Stimulated activated naive CD8-positive, alpha-beta T cell treated with anti-CD3 and anti-CD28 coated beads, Interleukin-15, amount 100 ng/mL, for 72 hours (primary cell): Measurements from ENCODE around the gene ETDB.
"Not testable (repeated sequence)": the region's sequence is repeated elsewhere in the genome, so short reads cannot be mapped to it uniquely, and the experiment has no call there.

Experiments
- ATAC-seq: fragments of 150-1000 bp; cut with Tn5 transposase; 2 replicates; pipeline ENCODE4 v1.10.0; 2021; ENCODE audit warnings: mild to moderate bottlenecking, moderate library complexity
- DNase-seq, 2 donors: peaks; one replicate each; pipeline ENCODE4 v3.0.0; 2021 to 2022
- H3K27ac Mint-ChIP-seq, 2 donors: one replicate each; pipeline ENCODE4 v1.8.0; 2022; ENCODE audit warnings: mild to moderate bottlenecking in 2 of 2, mixed read lengths in 2 of 2, moderate library complexity in 2 of 2
- H3K27me3 Mint-ChIP-seq: one replicate; pipeline ENCODE4 v1.8.0; 2022; ENCODE audit warnings: mixed read lengths
- H3K4me1 Mint-ChIP-seq: one replicate; pipeline ENCODE4 v1.8.0; 2022; ENCODE audit warnings: mild to moderate bottlenecking, mixed read lengths
- H3K4me3 Mint-ChIP-seq, 2 donors: one replicate each; pipeline ENCODE4 v1.8.0; 2022; ENCODE audit warnings: mild to moderate bottlenecking in 2 of 2, mixed read lengths in 2 of 2, moderate library complexity in 1 of 2
- H3K9me3 Mint-ChIP-seq, 2 donors: one replicate each; pipeline ENCODE4 v1.8.0; 2022; ENCODE audit warnings: mixed read lengths in 2 of 2

ETDB gene

GRCh38 chrX:135120056-135120576 lies at the start of gene ETDB:
Gene ETDB (minus strand): TSS chrX:135120526. CDS start chrX:135119261, 1,265 bp downstream.
- not testable (repeated sequence) for H3K4me3 Mint-ChIP-seq, H3K27me3 Mint-ChIP-seq, H3K9me3 Mint-ChIP-seq, ATAC-seq, H3K27ac Mint-ChIP-seq, H3K4me1 Mint-ChIP-seq, DNase-seq

DNA sequence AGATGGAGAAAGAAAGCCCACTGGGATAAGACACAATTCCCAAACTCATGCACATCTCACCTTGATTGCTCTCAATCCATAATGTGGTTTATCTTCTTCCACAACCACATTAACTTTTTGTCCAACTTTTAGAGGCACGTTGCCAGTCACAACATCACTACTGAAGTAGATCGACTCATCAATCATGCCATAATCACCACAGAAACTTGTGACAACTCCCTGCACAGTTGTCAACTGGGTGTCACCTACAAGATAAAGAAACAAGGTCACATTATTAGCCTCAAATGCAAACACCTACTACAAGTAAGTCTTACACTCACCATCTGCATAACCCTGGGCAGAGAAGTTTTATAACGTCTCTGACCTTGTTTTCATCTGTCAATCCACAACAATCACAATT lies 49.2 kb upstream of the ETDB start:
- not testable (repeated sequence) for H3K27ac Mint-ChIP-seq

DNA sequence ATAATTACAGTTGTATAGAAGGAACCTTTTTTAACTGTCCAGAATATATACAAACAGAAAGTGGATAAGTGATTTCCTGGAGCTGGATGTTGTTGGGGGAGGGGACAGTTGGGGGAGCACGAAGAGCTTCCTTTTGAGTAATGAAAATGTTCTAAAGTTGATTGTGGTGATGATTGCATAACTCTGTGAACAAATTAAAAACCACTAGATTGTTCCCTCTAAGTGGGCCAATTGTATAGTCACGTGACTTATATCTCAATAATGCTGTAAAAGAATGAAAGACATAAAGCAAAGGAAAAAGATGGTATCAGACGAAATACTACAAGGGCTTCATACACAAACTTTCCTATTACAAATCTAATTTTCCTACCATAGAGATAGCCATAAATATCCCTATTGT lies 48.2 kb upstream of the ETDB start:
- Mint-ChIP-seq H3K9me3 (no peaks in the 10 kb centered on the region), H3K4me3 (no peak overlapping the region), H3K27me3 (peaks cover 14% of the 10 kb centered on the region), H3K27ac (no peak overlapping the region), H3K4me1 (no peaks in the 10 kb centered on the region)
- no peak for ATAC-seq
- DNase-seq: no peak

More for the DNA sequence above, 49.2 kb upstream of the ETDB start:
- H3K9me3 Mint-ChIP-seq, H3K4me3 Mint-ChIP-seq, DNase-seq, H3K4me1 Mint-ChIP-seq, ATAC-seq: not testable (repeated sequence)
- peaks cover 24% of the 10 kb centered on the region for H3K27me3 Mint-ChIP-seq

GRCh38 chrX:135154688-135155087 lies 34.4 kb upstream of the ETDB start:
- H3K27me3 Mint-ChIP-seq, H3K4me3 Mint-ChIP-seq, H3K4me1 Mint-ChIP-seq, H3K27ac Mint-ChIP-seq, H3K9me3 Mint-ChIP-seq, DNase-seq: not testable (repeated sequence)
- ATAC-seq: peak; percentile 64

DNA sequence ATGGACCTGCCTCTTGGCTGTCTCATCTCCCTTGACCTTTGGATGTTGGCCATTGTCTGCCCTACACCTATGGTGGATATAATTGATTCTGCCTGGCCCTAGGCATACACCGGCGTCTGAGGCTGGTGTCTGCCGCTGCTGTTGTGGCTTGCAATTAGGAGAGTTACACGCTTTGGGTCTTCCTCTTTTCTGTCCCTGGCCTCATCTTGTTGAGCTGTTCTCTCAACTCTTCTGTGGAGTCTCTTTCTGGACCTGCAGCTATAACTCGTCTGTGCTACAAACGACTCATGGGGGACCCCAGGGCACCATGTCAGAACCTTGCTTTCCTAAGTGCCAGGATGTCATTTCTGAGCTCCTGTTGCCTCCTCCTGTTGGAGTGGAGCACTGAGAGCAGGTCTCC lies 5.8 kb upstream of the ETDB start:
- not testable (repeated sequence) for H3K27ac Mint-ChIP-seq, H3K27me3 Mint-ChIP-seq, H3K4me3 Mint-ChIP-seq, ATAC-seq, DNase-seq, H3K4me1 Mint-ChIP-seq, H3K9me3 Mint-ChIP-seq

DNA sequence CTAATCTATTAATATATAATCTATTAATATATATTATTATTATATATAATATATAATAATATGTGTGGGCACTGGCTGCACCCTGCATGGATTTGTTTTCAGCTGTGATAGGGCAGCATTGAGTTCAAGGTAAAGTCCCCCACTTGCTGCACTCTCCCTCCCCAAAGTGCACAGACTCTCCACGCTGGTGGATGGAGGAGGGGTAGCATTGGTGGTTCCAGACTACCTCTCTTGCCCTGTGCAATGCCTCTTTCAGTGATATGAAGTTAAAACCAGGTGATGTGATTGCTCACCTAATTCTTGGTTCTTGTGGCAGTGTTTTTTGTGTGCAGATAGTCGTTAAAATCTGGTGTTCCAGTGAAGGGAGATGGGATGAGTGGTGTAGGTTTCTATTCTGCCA lies 4.3 kb downstream of the ETDB start:
- peak; percentile 52 for ATAC-seq
- H3K4me1 Mint-ChIP-seq, H3K27ac Mint-ChIP-seq: not testable (repeated sequence)

GRCh38 chrX:135114392-135114791 lies 5.9 kb downstream of the ETDB start:
- H3K27me3 Mint-ChIP-seq: no peaks in the 10 kb centered on the region
- DNase-seq (no peak), ATAC-seq (peak; percentile 60)
- no peaks in the 10 kb centered on the region for H3K4me1 Mint-ChIP-seq
- no peak overlapping the region for H3K4me3 Mint-ChIP-seq
- H3K9me3 Mint-ChIP-seq: no peaks in the 10 kb centered on the region
- H3K27ac Mint-ChIP-seq: no peak overlapping the region

More for the DNA sequence above, 4.3 kb downstream of the ETDB start:
- not testable (repeated sequence) for DNase-seq, H3K27me3 Mint-ChIP-seq, H3K9me3 Mint-ChIP-seq, H3K4me3 Mint-ChIP-seq

- DNase-seq: no peak
Measured at GRCh38 chrX:135112743-135113142, 7.6 kb downstream of the ETDB start.

DNA sequence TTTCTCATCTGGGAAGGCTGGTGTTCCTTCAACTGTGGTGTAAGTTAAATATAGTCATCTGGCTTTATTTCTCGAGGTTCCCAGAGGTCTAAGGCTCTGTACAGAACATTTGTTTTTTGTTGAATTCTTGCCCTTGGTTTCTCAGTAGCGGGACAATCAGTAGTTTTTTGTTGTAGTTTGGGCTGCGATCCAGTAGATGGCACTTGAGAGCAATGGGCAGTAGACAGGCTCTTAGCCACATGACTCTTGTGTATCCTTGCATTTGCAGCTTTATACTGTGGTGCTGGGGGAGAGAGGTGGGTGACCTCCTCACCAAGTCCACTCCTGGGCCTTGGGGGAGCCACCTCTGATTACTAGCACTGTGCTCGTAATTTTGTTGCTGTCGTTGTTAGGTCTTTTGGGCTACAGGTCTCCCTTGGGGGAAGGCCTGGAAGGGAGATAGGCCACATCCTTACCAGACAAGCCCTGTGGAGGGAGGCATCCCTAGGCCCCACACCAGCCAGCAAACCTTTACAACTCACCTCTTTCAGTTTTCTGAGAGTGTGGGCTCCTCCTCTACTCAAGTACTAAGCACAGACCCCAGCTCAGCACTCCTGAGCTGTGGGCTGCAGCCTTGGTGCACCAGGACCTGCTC lies 8.1 kb downstream of the ETDB start:
- peak; percentile 29 to 30 for DNase-seq
- Mint-ChIP-seq H3K27ac (no peak overlapping the region), H3K27me3 (peaks cover 13% of the 10 kb centered on the region), H3K9me3 (no peaks in the 10 kb centered on the region), H3K4me1 (no peaks in the 10 kb centered on the region), H3K4me3 (no peak overlapping the region)
- peak; percentile 68 for ATAC-seq

More at GRCh38 chrX:135112743-135113142, 7.6 kb downstream of the ETDB start:
- no peak for ATAC-seq
- Mint-ChIP-seq H3K27ac (no peak overlapping the region), H3K4me3 (no peak overlapping the region), H3K27me3 (peaks cover 13% of the 10 kb centered on the region), H3K4me1 (no peaks in the 10 kb centered on the region), H3K9me3 (no peaks in the 10 kb centered on the region)

- Mint-ChIP-seq H3K27ac (no peak overlapping the region), H3K4me1 (no peaks in the 10 kb centered on the region), H3K9me3 (no peaks in the 10 kb centered on the region), H3K27me3 (peaks cover 22% of the 10 kb centered on the region), H3K4me3 (no peak overlapping the region)
- DNase-seq (no peak), ATAC-seq (no peak)
Measured at GRCh38 chrX:135109554-135109953, 10.8 kb downstream of the ETDB start.

DNA sequence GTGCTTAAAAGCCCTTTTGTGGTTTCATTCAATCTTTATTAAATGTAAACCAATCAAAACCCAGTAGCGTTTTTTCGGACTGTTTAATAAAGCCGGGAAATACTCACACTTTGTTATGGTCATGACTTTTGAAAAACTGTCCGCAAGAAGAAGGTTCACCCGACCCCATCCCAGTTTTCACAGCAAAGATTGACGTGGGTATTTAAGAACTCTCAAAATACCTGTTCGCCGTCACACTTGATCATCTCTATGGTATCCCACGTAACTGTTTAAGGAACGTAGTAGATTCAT lies 20.9 kb downstream of the ETDB start:
- H3K4me1 Mint-ChIP-seq: peaks cover 22% of the 10 kb centered on the region
- H3K27me3 Mint-ChIP-seq: peaks cover 47% of the 10 kb centered on the region
- DNase-seq (no peak), ATAC-seq (no peak)
- no peak overlapping the region for H3K27ac Mint-ChIP-seq
- H3K9me3 Mint-ChIP-seq: no peaks in the 10 kb centered on the region
- peak overlapping the region; percentile 66 to 69 for H3K4me3 Mint-ChIP-seq

DNA sequence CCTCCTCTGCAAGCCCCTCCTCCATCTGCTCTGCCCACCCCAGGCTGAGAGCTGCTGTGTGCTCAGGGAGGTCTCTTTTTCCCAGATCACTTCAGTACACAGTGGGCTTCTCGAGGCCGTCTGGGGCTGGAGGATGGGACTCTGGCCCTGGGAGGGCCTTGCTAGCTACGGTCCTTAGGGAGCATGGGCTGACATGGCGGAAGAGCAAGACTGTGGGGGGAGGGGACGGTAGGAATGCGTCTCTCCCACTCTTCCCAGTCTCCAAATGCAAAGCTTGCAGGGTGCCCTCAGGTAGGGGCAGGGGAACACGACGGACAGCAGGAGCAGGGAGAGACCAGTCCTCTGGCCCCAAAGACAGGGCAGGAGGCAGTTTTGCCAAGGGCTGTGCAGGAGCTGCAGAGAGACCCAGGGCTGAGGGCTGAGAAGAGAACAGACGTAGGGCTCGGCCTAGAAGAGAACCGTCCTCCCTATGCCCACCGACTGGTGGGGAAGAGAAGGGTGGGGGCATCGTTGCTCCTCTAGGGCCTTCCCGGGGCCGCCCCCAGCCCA lies 23.1 kb downstream of the ETDB start:
- not testable (repeated sequence) for ATAC-seq, DNase-seq, H3K9me3 Mint-ChIP-seq, H3K27ac Mint-ChIP-seq
- Mint-ChIP-seq H3K4me1 (peaks cover 22% of the 10 kb centered on the region), H3K4me3 (peak overlapping the region; percentile 49 to 71), H3K27me3 (peaks cover 48% of the 10 kb centered on the region)

GRCh38 chrX:135095715-135096114 lies 24.6 kb downstream of the ETDB start:
- Mint-ChIP-seq H3K27ac (no peak overlapping the region), H3K27me3 (peaks cover 46% of the 10 kb centered on the region), H3K9me3 (no peaks in the 10 kb centered on the region), H3K4me3 (no peak overlapping the region), H3K4me1 (peaks cover 22% of the 10 kb centered on the region)
- no peak for DNase-seq
- ATAC-seq: no peak

GRCh38 chrX:135094726-135095125 lies 25.6 kb downstream of the ETDB start:
- Mint-ChIP-seq H3K27me3 (peaks cover 36% of the 10 kb centered on the region), H3K27ac (no peak overlapping the region), H3K9me3 (no peaks in the 10 kb centered on the region), H3K4me1 (peaks cover 22% of the 10 kb centered on the region), H3K4me3 (no peak overlapping the region)
- DNase-seq (no peak), ATAC-seq (no peak)

DNA sequence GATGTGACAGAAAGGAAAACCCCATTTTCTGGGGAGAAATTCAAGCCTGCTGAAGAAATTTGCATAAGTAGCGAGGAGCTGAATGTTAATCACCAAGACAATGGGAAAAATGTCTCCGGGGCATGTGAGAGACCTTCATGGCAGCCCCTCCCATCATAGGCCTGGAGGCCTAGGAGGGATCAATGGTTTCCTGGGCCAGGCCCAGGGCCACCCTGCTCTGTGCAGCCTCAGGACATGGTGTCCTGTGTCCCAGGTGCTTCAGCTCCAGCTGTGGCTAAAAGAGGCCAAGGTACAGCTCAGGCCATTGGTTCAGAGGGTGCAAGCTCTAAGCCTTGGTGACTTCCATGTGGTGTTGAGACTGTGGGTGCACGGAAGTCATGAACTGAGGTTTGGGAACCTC lies 31.2 kb downstream of the ETDB start:
- ATAC-seq: no peak
- DNase-seq: no peak
- Mint-ChIP-seq H3K4me3 (no peak overlapping the region), H3K9me3 (no peaks in the 10 kb centered on the region), H3K27ac (no peak overlapping the region), H3K4me1 (peaks cover 7% of the 10 kb centered on the region), H3K27me3 (peaks cover 9% of the 10 kb centered on the region)

- DNase-seq (no peak), ATAC-seq (no peak)
- Mint-ChIP-seq H3K4me3 (no peak overlapping the region), H3K27me3 (peaks cover 9% of the 10 kb centered on the region), H3K4me1 (peaks cover 7% of the 10 kb centered on the region), H3K27ac (no peak overlapping the region), H3K9me3 (no peaks in the 10 kb centered on the region)
Measured at GRCh38 chrX:135087867-135088266, 32.5 kb downstream of the ETDB start.
